ENCODE results near the gene IFITM1.

DNA sequence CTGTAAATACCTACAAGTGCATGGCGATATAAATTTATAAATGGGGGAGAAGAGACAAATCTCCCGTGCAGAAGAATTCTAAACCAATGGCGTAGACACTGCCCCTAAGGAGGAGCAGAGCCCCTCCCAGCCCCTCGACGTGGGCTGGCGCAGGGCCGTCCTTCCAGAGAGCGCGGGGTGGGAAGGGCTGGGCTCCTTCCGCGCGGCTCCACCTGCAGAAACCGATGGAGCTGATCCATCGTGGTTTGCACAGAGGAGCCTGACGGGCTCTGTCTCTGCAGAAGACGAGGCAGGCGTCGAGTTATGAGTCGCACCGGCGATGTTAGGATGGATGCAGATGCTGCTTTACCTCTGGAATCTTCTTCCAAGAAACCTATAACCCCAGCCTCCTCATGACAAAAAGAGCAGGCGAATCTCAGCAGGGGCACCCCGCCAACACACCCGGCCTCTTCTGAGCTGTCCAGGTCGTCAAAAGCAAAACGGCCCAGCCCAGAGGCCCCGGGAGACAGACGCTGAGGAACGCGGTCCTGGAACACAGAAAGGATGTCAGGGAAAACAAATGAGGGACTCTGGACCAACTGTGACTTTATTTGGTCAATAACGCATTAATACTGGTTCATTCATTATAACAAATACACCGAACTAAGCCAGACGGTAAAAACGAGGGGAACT is 44.4 kb downstream of the IFITM1 start:
- TF ChIP-seq, protein P1, sequence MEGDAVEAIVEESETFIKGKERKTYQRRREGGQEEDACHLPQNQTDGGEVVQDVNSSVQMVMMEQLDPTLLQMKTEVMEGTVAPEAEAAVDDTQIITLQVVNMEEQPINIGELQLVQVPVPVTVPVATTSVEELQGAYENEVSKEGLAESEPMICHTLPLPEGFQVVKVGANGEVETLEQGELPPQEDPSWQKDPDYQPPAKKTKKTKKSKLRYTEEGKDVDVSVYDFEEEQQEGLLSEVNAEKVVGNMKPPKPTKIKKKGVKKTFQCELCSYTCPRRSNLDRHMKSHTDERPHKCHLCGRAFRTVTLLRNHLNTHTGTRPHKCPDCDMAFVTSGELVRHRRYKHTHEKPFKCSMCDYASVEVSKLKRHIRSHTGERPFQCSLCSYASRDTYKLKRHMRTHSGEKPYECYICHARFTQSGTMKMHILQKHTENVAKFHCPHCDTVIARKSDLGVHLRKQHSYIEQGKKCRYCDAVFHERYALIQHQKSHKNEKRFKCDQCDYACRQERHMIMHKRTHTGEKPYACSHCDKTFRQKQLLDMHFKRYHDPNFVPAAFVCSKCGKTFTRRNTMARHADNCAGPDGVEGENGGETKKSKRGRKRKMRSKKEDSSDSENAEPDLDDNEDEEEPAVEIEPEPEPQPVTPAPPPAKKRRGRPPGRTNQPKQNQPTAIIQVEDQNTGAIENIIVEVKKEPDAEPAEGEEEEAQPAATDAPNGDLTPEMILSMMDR (IDR thresholded peaks at IDR 0.05; ENCODE audit: borderline replicate concordance, extremely low read depth, low read length, poor library complexity, severe bottlenecking), result no peak
- TF ChIP-seq EZH2 (IDR thresholded peaks at IDR 0.05; ENCODE audit: borderline replicate concordance, low read depth, low read length, severe bottlenecking), result no peak

Data from DND-41 (cell line).